AG08396 (cell line): ENCODE data around the gene SFR1.
"Not testable (repeated sequence)": the region's sequence is repeated elsewhere in the genome, so short reads cannot be mapped to it uniquely, and the experiment has no call there.

Source experiments
- DNase-seq: peaks from one replicate; pipeline ENCODE4 v3.0.0; 2012; ENCODE audit warnings: low spot score, mixed read lengths

The SFR1 gene

GRCh38 chr10:104109908-104110662 is 11.9 kb upstream of the SFR1 start:
- DNase-seq: peak; percentile 27

GRCh38 chr10:104113376-104113956 is 8.5 kb upstream of the SFR1 start:
- no peak for DNase-seq

- no peak for DNase-seq
Measured at GRCh38 chr10:104117839-104118323, 4.1 kb upstream of the SFR1 start.

GRCh38 chr10:104119996-104120395 is 2.0 kb upstream of the SFR1 start:
- DNase-seq: no peak

GRCh38 chr10:104120512-104120902 is 1.5 kb upstream of the SFR1 start:
- no peak for DNase-seq

GRCh38 chr10:104120903-104121484 is 977 bp upstream of the SFR1 start:
- DNase-seq: peak; percentile 81

GRCh38 chr10:104122225-104123107 is 495 bp downstream of the SFR1 start:
- DNase-seq: peak; percentile 8

GRCh38 chr10:104123397-104123796 is 1.4 kb downstream of the SFR1 start:
- DNase-seq: peak; percentile 12

- no peak for DNase-seq
Measured at GRCh38 chr10:104127411-104127810, 5.4 kb downstream of the SFR1 start.

- DNase-seq: peak; percentile 4
Measured at GRCh38 chr10:104128214-104128613, 6.2 kb downstream of the SFR1 start.

- DNase-seq: no peak
Measured at GRCh38 chr10:104130041-104130440, 8.1 kb downstream of the SFR1 start.

GRCh38 chr10:104138131-104138530 is 16.2 kb downstream of the SFR1 start:
- no peak for DNase-seq

GRCh38 chr10:104139221-104139620 is 17.2 kb downstream of the SFR1 start:
- no peak for DNase-seq

GRCh38 chr10:104142081-104142480 is 20.1 kb downstream of the SFR1 start:
- DNase-seq: no peak

GRCh38 chr10:104143829-104144228 is 21.9 kb downstream of the SFR1 start:
- DNase-seq: no peak

GRCh38 chr10:104144931-104145330 is 23.0 kb downstream of the SFR1 start:
- no peak for DNase-seq

GRCh38 chr10:104146882-104147281 is 24.9 kb downstream of the SFR1 start:
- DNase-seq: no peak

GRCh38 chr10:104150139-104150538 is 28.2 kb downstream of the SFR1 start:
- no peak for DNase-seq

GRCh38 chr10:104151737-104152136 is 29.8 kb downstream of the SFR1 start:
- no peak for DNase-seq

GRCh38 chr10:104155591-104155990 is 33.6 kb downstream of the SFR1 start:
- DNase-seq: no peak

- no peak for DNase-seq
Measured at GRCh38 chr10:104170610-104171254, 48.8 kb downstream of the SFR1 start.

- not testable (repeated sequence) for DNase-seq
Measured at GRCh38 chr10:104174136-104174535, 52.2 kb downstream of the SFR1 start.
